NCI-H748 (cell line): Measurements from ENCODE around the gene TCF7.
A peak's percentile ranks its signal among the peaks of the same experiment; 100 is the strongest.

Source experiments
- DNase-seq: peaks from one replicate; lab custom pipeline; 2025; ENCODE audit not compliant: unreplicated experiment; lab: John Stamatoyannopoulos, UW

The TCF7 gene

GRCh38 chr5:134130239-134130945, 15.9 kb downstream of the TCF7 start:
- DNase-seq = no peak

- no peak for DNase-seq
Observed at GRCh38 chr5:134131165-134131564, 16.7 kb downstream of the TCF7 start.

GRCh38 chr5:134131578-134132350, 17.3 kb downstream of the TCF7 start:
- no peak for DNase-seq

GRCh38 chr5:134132372-134133187, 18.1 kb downstream of the TCF7 start:
- no peak for DNase-seq

GRCh38 chr5:134133188-134133994, 18.9 kb downstream of the TCF7 start:
- no peak for DNase-seq

- DNase-seq = no peak
Observed at GRCh38 chr5:134133995-134134541, 19.6 kb downstream of the TCF7 start.

- DNase-seq = no peak
Observed at GRCh38 chr5:134135091-134135655, 20.7 kb downstream of the TCF7 start.

- no peak for DNase-seq
Observed at GRCh38 chr5:134136221-134136631, 21.7 kb downstream of the TCF7 start.

- DNase-seq = no peak
Observed at GRCh38 chr5:134136771-134137170, 22.3 kb downstream of the TCF7 start.

- DNase-seq = no peak
Observed at GRCh38 chr5:134138416-134139376, 24.2 kb downstream of the TCF7 start.

GRCh38 chr5:134139377-134139851, 24.9 kb downstream of the TCF7 start:
- no peak for DNase-seq

- no peak for DNase-seq
Observed at GRCh38 chr5:134139891-134140469, 25.5 kb downstream of the TCF7 start.

- peak; percentile 61 for DNase-seq
Observed at GRCh38 chr5:134140530-134141201, 26.2 kb downstream of the TCF7 start.

GRCh38 chr5:134141331-134142050, 27.0 kb downstream of the TCF7 start:
- no peak for DNase-seq

GRCh38 chr5:134142052-134142451, 27.6 kb downstream of the TCF7 start:
- DNase-seq = no peak

- no peak for DNase-seq
Observed at GRCh38 chr5:134142806-134143205, 28.3 kb downstream of the TCF7 start.

GRCh38 chr5:134143431-134143830, 28.9 kb downstream of the TCF7 start:
- no peak for DNase-seq
